WTC11 (cell line): ENCODE measurements around the gene SH2D6. TPM values are rescaled to one million over a fixed set of nuclear protein-coding genes. Genes with fewer than 3 reads are reported as not detected.

ENCODE experiments used
- ATAC-seq: fragments of 200-7000 bp; cut with Tn5 transposase; 2 replicates; pipeline ENCODE4 v1.10.0; 2021; ENCODE audit warnings: mild to moderate bottlenecking, moderate library complexity
- CTCF ChIA-PET: fragments of 300-600 bp; sonication (Branson Sonifier 250); formaldehyde crosslinking; loops from one replicate; lab custom pipeline; 2021; ENCODE audit warnings: antibody characterized with exemption; lab: Charles Lee
- POLR2A ChIA-PET: fragments of 350-600 bp; sonication (Branson Sonifier 250); formaldehyde crosslinking; loops from one replicate; lab custom pipeline; 2021; ENCODE audit warnings: antibody characterized with exemption; lab: Charles Lee
- DNase-seq: peaks from one replicate; pipeline ENCODE4 v3.0.0; 2021; ENCODE audit warnings: low spot score
- H3K27ac Mint-ChIP-seq: 2 replicates; pipeline ENCODE4 v1.8.0; 2021; ENCODE audit warnings: mixed read lengths
- H3K27me3 Mint-ChIP-seq: 2 replicates; pipeline ENCODE4 v1.8.0; 2021; ENCODE audit warnings: low read depth, mild to moderate bottlenecking, moderate library complexity, mixed read lengths
- H3K36me3 Mint-ChIP-seq: 2 replicates; pipeline ENCODE4 v1.8.0; 2021; ENCODE audit warnings: mixed read lengths
- H3K4me1 Mint-ChIP-seq: 2 replicates; pipeline ENCODE4 v1.8.0; 2022; ENCODE audit warnings: mixed read lengths
- H3K4me3 Mint-ChIP-seq: 2 replicates; pipeline ENCODE4 v1.8.0; 2021; ENCODE audit warnings: mild to moderate bottlenecking, moderate library complexity, mixed read lengths
- H3K9me3 Mint-ChIP-seq: 2 replicates; pipeline ENCODE4 v1.8.0; 2021; ENCODE audit warnings: mixed read lengths
- CREB1 ChIP-seq: sonication (generic); formaldehyde crosslinking; IDR thresholded peaks from 2 replicates; pipeline ENCODE4 v1.8.0; 2023; ENCODE audit warnings: mild to moderate bottlenecking, missing genetic modification reagents
- E2F4 ChIP-seq: sonication (generic); formaldehyde crosslinking; IDR thresholded peaks from 2 replicates; pipeline ENCODE4 v1.8.1; 2022; ENCODE audit warnings: low read depth, mild to moderate bottlenecking, moderate library complexity, missing genetic modification reagents, borderline replicate concordance
- HMGA2 ChIP-seq: fragments of 250-450 bp; sonication (Bioruptor Pico); IDR thresholded peaks from 2 replicates; pipeline ENCODE4 v1.4.0; 2021; ENCODE audit warnings: mild to moderate bottlenecking, moderate library complexity
- HMGXB4 ChIP-seq: sonication (generic); formaldehyde crosslinking; IDR thresholded peaks from 2 replicates; pipeline ENCODE4 v1.8.1; 2023; ENCODE audit warnings: mild to moderate bottlenecking, moderate library complexity, missing genetic modification reagents
- NR3C1 ChIP-seq: sonication (generic); formaldehyde crosslinking; conservative IDR thresholded peaks from 2 replicates; pipeline ENCODE4 v1.8.1; 2023; ENCODE audit warnings: low read depth, mild to moderate bottlenecking, missing genetic modification reagents
- PRRX2 ChIP-seq: fragments of 250-450 bp; sonication (Bioruptor Pico); IDR thresholded peaks from 2 replicates; pipeline ENCODE4 v1.8.0; 2021; ENCODE audit warnings: mild to moderate bottlenecking
- RELA ChIP-seq: sonication (generic); formaldehyde crosslinking; IDR thresholded peaks from 2 replicates; pipeline ENCODE4 v1.8.1; 2022; ENCODE audit warnings: missing genetic modification reagents, mild to moderate bottlenecking, borderline replicate concordance
- SP1 ChIP-seq: sonication (generic); formaldehyde crosslinking; conservative IDR thresholded peaks from 2 replicates; pipeline ENCODE4 v1.8.1; 2022; ENCODE audit warnings: missing genetic modification reagents
- TEAD1 ChIP-seq: sonication (generic); formaldehyde crosslinking; IDR thresholded peaks from 2 replicates; pipeline ENCODE4 v1.8.0; 2022; ENCODE audit warnings: mild to moderate bottlenecking, missing genetic modification reagents
- TP53 ChIP-seq: sonication (generic); formaldehyde crosslinking; IDR thresholded peaks from 2 replicates; pipeline ENCODE4 v1.8.1; 2023; ENCODE audit warnings: mild to moderate bottlenecking, missing genetic modification reagents
- ZBTB21 ChIP-seq: sonication (generic); formaldehyde crosslinking; IDR thresholded peaks from 2 replicates; pipeline ENCODE4 v1.8.1; 2023; ENCODE audit warnings: mild to moderate bottlenecking, missing genetic modification reagents, borderline replicate concordance
- ZMAT4 ChIP-seq: fragments of 250-450 bp; sonication (Bioruptor Pico); IDR thresholded peaks from 2 replicates; pipeline ENCODE4 v1.9.0; 2021; ENCODE audit warnings: mild to moderate bottlenecking
- ZNF232 ChIP-seq: sonication (generic); formaldehyde crosslinking; IDR thresholded peaks from 2 replicates; pipeline ENCODE4 v1.8.0; 2022; ENCODE audit warnings: mild to moderate bottlenecking, missing genetic modification reagents
- ZNF396 ChIP-seq: fragments of 250-450 bp; sonication (Bioruptor Pico); IDR thresholded peaks from 2 replicates; pipeline ENCODE4 v1.8.0; 2021; ENCODE audit warnings: mild to moderate bottlenecking, moderate library complexity, borderline replicate concordance
- ZNF425 ChIP-seq: fragments of 250-450 bp; sonication (Bioruptor Pico); conservative IDR thresholded peaks from 2 replicates; pipeline ENCODE4 v1.9.0; 2021; ENCODE audit warnings: mild to moderate bottlenecking
- total RNA-seq: library from RNA; stranded (reverse); gene quantifications from 3 replicates; pipeline ENCODE4 v1.2.3, GENCODE V29; 2021
- TF ChIP-seq, protein P1 (sequence below): sonication (generic); formaldehyde crosslinking; IDR thresholded peaks from 2 replicates; pipeline ENCODE4 v1.8.1; 2023; ENCODE audit warnings: mild to moderate bottlenecking, missing genetic modification reagents, borderline replicate concordance
- TF ChIP-seq, protein P2 (sequence below): sonication (generic); formaldehyde crosslinking; IDR thresholded peaks from 2 replicates; pipeline ENCODE4 v1.8.1; 2022; ENCODE audit warnings: mild to moderate bottlenecking, moderate library complexity, missing genetic modification reagents
- TF ChIP-seq, protein P3 (sequence below): fragments of 250-450 bp; sonication (Bioruptor Pico); IDR thresholded peaks from 2 replicates; pipeline ENCODE4 v1.9.0; 2021; ENCODE audit warnings: mild to moderate bottlenecking

SH2D6 gene
- total RNA-seq, 1 experiment from 2014 or later: 1.2 TPM

GRCh38 chr2:85428343-85428881, 9.9 kb downstream of the SH2D6 start (continued):
- TF ChIP-seq, protein P1, sequence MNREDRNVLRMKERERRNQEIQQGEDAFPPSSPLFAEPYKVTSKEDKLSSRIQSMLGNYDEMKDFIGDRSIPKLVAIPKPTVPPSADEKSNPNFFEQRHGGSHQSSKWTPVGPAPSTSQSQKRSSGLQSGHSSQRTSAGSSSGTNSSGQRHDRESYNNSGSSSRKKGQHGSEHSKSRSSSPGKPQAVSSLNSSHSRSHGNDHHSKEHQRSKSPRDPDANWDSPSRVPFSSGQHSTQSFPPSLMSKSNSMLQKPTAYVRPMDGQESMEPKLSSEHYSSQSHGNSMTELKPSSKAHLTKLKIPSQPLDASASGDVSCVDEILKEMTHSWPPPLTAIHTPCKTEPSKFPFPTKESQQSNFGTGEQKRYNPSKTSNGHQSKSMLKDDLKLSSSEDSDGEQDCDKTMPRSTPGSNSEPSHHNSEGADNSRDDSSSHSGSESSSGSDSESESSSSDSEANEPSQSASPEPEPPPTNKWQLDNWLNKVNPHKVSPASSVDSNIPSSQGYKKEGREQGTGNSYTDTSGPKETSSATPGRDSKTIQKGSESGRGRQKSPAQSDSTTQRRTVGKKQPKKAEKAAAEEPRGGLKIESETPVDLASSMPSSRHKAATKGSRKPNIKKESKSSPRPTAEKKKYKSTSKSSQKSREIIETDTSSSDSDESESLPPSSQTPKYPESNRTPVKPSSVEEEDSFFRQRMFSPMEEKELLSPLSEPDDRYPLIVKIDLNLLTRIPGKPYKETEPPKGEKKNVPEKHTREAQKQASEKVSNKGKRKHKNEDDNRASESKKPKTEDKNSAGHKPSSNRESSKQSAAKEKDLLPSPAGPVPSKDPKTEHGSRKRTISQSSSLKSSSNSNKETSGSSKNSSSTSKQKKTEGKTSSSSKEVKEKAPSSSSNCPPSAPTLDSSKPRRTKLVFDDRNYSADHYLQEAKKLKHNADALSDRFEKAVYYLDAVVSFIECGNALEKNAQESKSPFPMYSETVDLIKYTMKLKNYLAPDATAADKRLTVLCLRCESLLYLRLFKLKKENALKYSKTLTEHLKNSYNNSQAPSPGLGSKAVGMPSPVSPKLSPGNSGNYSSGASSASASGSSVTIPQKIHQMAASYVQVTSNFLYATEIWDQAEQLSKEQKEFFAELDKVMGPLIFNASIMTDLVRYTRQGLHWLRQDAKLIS: no peak
- TF ChIP-seq HMGA2 (CRISPR knock-in tag) (no peak), HMGXB4 (CRISPR knock-in tag) (no peak)

DNA sequence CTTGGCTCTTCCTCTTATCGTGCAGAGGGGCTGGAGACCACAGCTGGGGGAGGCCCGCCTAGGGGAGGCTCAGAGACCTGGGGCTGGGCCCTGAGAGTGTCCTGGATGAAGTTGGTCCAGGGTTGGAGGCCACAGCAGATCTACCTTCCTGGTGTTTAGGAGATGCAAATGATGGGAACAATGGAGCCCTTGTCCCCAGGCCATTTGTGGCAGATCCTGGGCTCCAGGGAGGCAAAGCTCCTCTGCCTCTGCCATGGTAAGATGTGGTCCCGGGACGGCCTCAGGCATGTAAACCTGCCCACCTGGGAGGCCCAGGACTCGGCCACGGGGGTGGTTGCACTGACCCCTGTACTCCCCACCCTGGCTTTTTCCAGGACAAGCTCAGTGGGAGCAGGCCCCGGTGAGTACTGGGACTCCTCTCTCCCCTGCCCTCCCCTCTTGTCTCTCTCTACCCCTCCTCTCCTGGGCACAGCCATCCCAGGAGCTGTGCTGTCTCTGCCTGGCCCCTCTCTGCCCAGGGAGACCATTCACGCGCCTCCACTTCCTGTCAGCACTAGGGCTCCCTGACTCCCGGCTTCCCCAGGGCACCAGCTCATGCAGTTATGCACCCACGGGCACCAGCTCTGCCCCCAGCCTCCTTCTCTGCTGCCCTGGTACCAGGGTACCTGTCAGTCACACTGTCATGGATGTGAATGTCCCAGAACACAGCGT, 10.9 kb downstream of the SH2D6 start:
- Mint-ChIP-seq H3K36me3 (no peaks in the 10 kb centered on the region), H3K4me3 (no peak overlapping the region), H3K27ac (no peak overlapping the region), H3K27me3 (peaks cover 21% of the 10 kb centered on the region), H3K9me3 (no peaks in the 10 kb centered on the region), H3K4me1 (peaks cover 51% of the 10 kb centered on the region)
- CTCF ChIA-PET: interaction anchor here (1.5 to 3.2 kb wide), 3 partner anchors 9 to 123 kb away, joined by 7 to 12 read pairs (median 10); partner anchors contain the start of gene MAT2A
- TF ChIP-seq ZNF425 (CRISPR knock-in tag) (no peak), TP53 (CRISPR knock-in tag) (no peak), ZNF396 (CRISPR knock-in tag) (no peak)
- POLR2A ChIA-PET: interaction anchor here (0.6 to 2.4 kb wide), 3 partner anchors 110 to 136 kb away, joined by 4 to 8 read pairs (median 8); partner anchors contain the start of gene MAT2A
- no peak for DNase-seq
- ATAC-seq: no peak

DNA sequence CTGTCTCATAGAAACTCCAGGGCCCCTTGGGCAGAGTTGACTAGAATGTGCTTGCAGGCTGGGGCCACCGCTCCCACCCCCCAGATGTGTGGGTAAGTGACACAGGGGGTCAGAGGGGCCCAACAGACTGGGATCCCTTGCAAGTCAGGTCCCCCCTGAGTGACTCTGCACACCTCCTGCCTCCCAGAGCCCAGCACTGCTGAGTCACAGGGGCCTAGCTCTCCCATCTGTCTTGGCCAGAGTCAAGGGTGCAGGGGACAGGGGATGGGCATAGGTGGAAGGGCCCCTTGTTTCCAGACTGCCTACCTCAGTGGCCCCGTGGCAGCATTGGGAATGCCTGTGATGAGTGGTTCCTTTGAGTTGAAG, 11.4 kb downstream of the SH2D6 start:
- no peak overlapping the region for H3K27ac Mint-ChIP-seq
- DNase-seq (no peak), ATAC-seq (no peak)
- no peak overlapping the region for H3K4me3 Mint-ChIP-seq
- peaks cover 21% of the 10 kb centered on the region for H3K27me3 Mint-ChIP-seq
- POLR2A ChIA-PET: interaction anchor here (1.3 to 2.4 kb wide), 2 partner anchors 109 to 122 kb away, joined by 6 to 8 read pairs; partner anchors contain the start of gene MAT2A
- peaks cover 51% of the 10 kb centered on the region for H3K4me1 Mint-ChIP-seq
- no peaks in the 10 kb centered on the region for H3K9me3 Mint-ChIP-seq
- H3K36me3 Mint-ChIP-seq: no peaks in the 10 kb centered on the region
- CTCF ChIA-PET: interaction anchor here (1.4 to 3.2 kb wide), 5 partner anchors 9 to 122 kb away, joined by 3 to 14 read pairs (median 10); partner anchors contain the start of gene MAT2A
- no peak for TF ChIP-seq ZBTB21 (CRISPR knock-in tag)
- TF ChIP-seq ZNF232 (CRISPR knock-in tag): no peak
- no peak for TF ChIP-seq E2F4 (CRISPR knock-in tag)
- TF ChIP-seq ZNF396 (CRISPR knock-in tag): no peak
- TF ChIP-seq SP1 (CRISPR knock-in tag): no peak
- no peak for TF ChIP-seq NR3C1
- TF ChIP-seq RELA (CRISPR knock-in tag): no peak
- TF ChIP-seq TEAD1 (CRISPR knock-in tag): no peak
- TF ChIP-seq PRRX2: no peak
- no peak for TF ChIP-seq CREB1 (CRISPR knock-in tag)
- no peak for TF ChIP-seq ZMAT4 (CRISPR knock-in tag)
- TF ChIP-seq, protein P2, sequence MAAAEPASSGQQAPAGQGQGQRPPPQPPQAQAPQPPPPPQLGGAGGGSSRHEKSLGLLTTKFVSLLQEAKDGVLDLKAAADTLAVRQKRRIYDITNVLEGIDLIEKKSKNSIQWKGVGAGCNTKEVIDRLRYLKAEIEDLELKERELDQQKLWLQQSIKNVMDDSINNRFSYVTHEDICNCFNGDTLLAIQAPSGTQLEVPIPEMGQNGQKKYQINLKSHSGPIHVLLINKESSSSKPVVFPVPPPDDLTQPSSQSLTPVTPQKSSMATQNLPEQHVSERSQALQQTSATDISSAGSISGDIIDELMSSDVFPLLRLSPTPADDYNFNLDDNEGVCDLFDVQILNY (CRISPR knock-in tag): no peak
- TF ChIP-seq, protein P3, sequence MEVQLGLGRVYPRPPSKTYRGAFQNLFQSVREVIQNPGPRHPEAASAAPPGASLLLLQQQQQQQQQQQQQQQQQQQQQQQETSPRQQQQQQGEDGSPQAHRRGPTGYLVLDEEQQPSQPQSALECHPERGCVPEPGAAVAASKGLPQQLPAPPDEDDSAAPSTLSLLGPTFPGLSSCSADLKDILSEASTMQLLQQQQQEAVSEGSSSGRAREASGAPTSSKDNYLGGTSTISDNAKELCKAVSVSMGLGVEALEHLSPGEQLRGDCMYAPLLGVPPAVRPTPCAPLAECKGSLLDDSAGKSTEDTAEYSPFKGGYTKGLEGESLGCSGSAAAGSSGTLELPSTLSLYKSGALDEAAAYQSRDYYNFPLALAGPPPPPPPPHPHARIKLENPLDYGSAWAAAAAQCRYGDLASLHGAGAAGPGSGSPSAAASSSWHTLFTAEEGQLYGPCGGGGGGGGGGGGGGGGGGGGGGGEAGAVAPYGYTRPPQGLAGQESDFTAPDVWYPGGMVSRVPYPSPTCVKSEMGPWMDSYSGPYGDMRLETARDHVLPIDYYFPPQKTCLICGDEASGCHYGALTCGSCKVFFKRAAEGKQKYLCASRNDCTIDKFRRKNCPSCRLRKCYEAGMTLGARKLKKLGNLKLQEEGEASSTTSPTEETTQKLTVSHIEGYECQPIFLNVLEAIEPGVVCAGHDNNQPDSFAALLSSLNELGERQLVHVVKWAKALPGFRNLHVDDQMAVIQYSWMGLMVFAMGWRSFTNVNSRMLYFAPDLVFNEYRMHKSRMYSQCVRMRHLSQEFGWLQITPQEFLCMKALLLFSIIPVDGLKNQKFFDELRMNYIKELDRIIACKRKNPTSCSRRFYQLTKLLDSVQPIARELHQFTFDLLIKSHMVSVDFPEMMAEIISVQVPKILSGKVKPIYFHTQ (CRISPR knock-in tag): no peak
